Stimulated activated CD4-positive, alpha-beta T cell treated with anti-CD3 and anti-CD28 coated beads, Interleukin-15, amount 100 ng/mL, for 1 hour (primary cell): Measurements from ENCODE around the gene OAS2.
"Not testable (repeated sequence)": the region's sequence is repeated elsewhere in the genome, so short reads cannot be mapped to it uniquely, and the experiment has no call there.

Source experiments
- DNase-seq, 2 donors: peaks; one replicate each; pipeline ENCODE4 v3.0.0-alpha.2; 2020; ENCODE audit warnings: low read depth in 1 of 2, low spot score in 1 of 2

The OAS2 gene

DNA sequence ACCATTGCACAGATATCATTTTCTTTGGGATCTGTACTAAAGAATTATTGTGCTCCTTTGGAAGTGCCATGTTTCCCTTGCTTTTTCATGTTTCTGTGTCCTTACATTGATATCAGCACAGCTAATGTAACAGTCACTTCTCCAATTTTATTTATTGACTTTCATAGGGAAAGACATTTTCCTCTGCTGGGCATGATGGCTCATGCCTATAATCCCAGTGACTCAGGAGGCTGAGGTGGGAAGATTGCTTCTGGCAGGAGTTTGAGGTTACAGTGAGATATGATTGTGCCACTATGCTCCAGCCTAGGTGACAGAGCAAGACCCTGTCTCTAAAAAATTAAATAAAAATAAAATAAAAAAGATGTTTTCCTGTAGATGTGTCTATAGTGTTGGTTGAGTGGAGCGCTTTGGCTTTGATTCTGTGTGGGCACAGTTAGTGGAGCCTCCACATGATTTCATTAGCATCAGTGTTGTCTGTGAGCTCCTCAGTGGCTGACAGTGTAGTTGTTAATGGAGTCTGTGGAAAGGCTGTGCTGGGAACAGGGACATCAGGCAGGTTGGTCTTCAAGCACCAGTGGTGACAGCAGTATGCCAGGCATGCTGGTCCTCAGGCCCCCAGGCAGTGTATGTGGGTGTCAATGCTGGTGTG is 7.4 kb downstream of the OAS2 start:
- no peak for DNase-seq

DNA sequence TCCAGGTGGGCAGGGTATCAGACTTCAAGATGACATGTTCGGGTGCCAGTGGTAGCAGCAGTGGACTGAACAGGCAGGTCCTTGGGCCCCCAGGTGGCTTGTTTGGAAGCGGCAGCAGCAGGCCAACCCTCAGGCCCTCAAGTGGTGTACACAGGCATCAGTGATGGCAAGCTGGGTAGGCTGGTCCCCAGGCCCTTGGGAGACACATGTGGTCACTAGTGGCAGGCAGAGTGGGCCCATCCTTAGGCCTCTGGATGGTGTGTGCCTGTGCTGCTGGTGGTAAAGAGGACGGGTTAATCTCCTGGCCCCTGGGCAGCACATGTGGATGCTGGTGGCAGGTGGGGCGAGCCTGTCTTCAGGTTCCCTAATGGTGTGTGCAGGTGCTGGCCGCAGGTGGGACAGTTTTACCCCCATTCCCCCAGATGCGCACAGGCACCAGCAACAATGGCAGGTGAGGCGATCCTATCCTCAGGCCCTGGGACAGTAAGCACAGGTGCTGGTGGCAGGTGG is 8.0 kb downstream of the OAS2 start:
- DNase-seq: no peak

DNA sequence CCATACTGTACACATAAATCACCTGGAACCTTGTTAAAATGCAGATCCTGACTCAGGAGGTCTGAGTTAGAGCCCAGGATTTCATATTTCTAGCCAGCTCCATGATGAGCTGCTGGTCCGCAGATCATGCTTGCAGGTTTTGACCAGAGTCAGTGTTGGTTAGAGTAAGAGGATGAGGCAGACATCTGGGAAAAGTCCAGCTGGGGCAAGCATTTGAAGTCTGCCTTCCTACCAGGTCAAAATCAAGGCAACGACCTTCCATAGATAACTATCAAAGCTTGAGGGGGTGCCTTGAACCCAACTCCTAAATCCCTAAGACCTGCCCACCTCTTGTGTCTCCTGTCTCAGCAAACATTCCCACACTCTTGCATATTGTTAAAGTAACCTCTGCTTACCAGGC is 9.2 kb downstream of the OAS2 start:
- no peak for DNase-seq

GRCh38 chr12:112988224-112988623 is 9.9 kb downstream of the OAS2 start:
- DNase-seq: no peak

GRCh38 chr12:112988823-112989385 is 10.6 kb downstream of the OAS2 start:
- DNase-seq: not testable (repeated sequence)

DNA sequence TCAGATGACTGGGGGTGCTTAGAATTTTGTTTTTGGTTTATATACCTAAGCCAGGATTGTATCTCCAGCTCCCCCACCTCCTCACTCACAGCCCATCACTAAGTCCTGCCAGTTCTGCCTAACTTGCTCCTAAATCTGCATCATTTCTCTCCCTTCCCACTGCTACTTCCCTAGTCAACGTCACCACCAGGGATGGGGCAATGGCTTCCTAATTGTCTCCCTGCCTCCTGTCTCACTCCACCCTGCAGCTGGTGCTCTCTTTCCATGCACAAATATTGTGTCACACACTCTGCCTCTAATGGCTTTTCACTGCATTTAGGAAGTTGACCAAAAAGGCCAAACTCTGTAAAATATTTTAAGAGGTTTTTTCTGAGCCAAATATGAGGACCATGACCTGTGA is 11.5 kb downstream of the OAS2 start:
- DNase-seq: no peak

DNA sequence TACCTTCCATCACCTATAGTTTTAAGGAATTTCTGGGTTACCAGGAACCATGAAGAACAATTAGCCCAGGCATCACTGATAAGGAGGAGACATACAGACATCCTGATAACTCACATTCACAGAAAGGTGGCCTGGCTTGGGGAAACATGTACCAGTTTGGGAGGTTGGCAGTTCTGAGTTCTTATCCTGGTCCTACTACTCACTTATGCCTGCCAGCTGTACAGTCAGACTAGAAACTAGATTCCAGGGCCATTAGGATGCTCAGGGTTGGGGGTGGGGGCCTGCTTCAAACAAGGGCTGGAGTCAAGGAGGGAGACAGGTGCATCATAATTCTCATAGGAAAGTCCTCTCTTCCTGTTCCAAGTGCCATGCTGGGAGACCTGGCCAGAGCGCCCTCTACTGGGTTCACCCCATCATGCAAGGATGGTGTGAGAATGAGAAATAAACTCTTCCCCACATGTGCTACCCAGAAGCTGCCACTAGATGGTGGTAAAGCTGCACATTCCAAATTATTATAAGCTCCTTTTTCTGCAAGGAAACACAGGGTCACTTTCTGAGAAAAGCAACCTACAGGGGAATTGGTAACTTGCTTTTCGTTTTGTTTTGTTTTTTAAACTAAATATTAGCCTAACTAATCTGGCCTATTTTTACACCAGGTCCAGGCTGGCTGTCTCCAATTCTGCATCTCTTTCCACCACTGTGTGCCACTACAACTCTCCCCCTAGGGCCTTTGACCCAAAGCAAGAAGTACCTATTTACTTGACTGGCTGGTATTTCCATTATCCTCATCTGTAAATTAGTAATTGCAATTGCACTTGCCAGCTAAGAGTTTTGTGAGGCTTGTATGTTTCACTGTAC is 14.5 kb downstream of the OAS2 start:
- peak; percentile 27 to 31 for DNase-seq

- no peak for DNase-seq
These were observed 16.7 kb downstream of the OAS2 start for GRCh38 chr12:112995008-112995407.

- DNase-seq: no peak
These were observed 18.2 kb downstream of the OAS2 start for GRCh38 chr12:112996501-112996900.

DNA sequence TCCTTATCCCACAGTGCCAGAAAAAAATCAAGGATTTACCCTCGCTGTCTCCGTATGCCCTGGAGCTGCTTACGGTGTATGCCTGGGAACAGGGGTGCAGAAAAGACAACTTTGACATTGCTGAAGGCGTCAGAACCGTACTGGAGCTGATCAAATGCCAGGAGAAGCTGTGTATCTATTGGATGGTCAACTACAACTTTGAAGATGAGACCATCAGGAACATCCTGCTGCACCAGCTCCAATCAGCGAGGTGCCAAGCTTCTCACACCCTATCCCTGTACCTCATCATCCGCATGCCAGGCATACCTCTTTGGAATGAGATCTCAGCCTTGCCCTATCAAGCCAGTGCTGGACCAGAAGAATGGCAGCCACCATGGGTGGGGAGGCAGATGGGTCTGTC is 19.2 kb downstream of the OAS2 start:
- no peak for DNase-seq

- DNase-seq: no peak
These were observed 20.9 kb downstream of the OAS2 start for GRCh38 chr12:112998987-112999767.

GRCh38 chr12:113000433-113000832 is 22.1 kb downstream of the OAS2 start:
- no peak for DNase-seq

DNA sequence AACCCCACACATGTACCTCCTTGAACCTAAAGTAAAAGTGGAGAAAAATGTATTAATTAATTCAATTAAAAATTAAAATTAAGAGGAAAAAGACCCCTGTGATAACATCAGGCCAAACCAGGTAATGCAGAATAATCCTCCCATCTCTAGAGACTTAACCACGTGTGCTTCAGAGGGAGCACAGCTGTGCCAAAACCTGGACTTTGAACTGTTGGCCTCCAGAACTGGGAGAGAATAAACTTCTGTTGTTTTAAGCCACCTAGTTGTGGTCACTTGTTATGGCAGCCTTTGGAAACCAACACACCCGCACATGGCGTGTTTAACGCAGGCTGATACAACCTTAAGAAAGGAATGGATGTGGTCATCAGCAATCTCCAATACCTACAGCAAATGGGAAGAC is 23.8 kb downstream of the OAS2 start:
- no peak for DNase-seq

- no peak for DNase-seq
These were observed 24.4 kb downstream of the OAS2 start for GRCh38 chr12:113002676-113003075.

DNA sequence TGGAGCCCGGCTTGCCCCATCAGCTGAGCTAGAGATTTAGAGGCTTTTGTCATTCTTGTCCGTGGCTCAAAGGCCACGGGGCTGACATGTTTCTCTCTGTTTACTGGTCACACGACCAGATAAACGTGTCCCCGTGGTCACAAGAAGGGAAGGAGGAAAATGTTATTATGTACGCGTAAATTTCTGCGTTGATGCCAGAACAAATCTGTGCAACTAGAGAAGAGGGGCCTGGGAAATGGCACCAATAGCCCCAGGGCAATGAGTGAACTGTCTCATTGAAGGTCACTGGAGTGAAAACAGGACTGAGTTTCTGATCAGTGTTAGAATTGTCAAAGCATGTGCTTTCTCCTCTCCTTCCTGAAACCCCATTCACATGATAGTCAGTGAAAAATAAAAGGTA is 25.3 kb downstream of the OAS2 start:
- no peak for DNase-seq

DNA sequence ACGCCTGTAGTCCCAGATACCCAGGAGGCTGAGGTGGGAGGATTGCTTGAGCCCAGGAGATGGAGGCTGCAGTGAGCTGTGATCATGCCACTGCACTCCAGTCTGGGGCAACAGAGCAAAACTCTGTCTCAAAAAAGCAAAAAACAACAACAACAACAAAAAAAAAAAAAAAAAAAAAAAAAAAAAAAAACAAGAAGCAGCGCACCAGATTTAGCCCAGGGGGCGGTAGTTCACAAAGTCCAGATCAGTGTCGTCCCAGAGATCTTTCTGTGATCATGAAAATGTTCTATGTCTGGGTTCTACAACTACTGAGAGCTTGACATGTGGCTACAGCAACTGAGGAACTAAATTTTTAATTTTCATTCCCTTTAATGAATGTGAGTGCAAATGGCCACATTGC is 27.4 kb downstream of the OAS2 start:
- no peak for DNase-seq

- no peak for DNase-seq
These were observed 27.9 kb downstream of the OAS2 start for GRCh38 chr12:113006206-113006605.

- DNase-seq: no peak
These were observed 28.3 kb downstream of the OAS2 start for GRCh38 chr12:113006641-113007040.

- DNase-seq: no peak
These were observed 28.8 kb downstream of the OAS2 start for GRCh38 chr12:113007166-113007565.

DNA sequence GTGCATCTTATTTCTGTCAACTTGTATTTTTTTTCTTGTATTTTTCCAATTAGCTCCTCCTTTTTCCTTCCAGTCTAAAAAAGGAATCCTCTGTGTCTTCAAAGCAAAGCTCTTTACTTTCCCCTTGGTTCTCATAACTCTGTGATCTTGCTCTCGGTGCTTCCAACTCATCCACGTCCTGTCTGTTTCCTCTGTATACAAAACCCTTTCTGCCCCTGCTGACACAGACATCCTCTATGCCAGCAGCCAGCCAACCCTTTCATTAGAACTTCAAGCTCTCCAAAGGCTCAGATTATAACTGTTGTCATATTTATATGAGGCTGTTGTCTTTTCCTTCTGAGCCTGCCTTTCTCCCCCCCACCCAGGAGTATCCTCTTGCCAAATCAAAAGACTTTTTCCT is 32.4 kb downstream of the OAS2 start:
- no peak for DNase-seq

- no peak for DNase-seq
These were observed 36.2 kb downstream of the OAS2 start for GRCh38 chr12:113014565-113014964.
